K562 (cell line): ENCODE measurements around the gene PDZK1IP1. TPM values are rescaled to one million over a fixed set of nuclear protein-coding genes. Genes with fewer than 3 reads are reported as not detected.

Experiments used
- RNF2 ChIP-seq: sonication (generic); IDR thresholded peaks from 2 replicates; pipeline ENCODE4 v1.6.1; 2016
- YY1 ChIP-seq, 3 experiments: IDR thresholded peaks; 2 replicates each; pipeline ENCODE4 v1.6.1; 2011; ENCODE audit warnings: low read length in 2 of 3, mild to moderate bottlenecking in 2 of 3, moderate library complexity in 2 of 3, borderline replicate concordance in 1 of 3, control low read depth in 1 of 3, low read depth in 1 of 3; ENCODE audit not compliant: insufficient read depth in 3 of 3, insufficient replicate concordance in 2 of 3, control insufficient read depth in 1 of 3, insufficient read length in 1 of 3; ENCODE audit errors: extremely low read depth in 1 of 3
- polyA plus RNA-seq, 8 experiments: library from polyadenylated mRNA; depleted of rRNA in 4 of 8; stranded (reverse) in 5 of 8; unstranded in 3 of 8; fragments of >200 nt; fragmentation: Nextera tagmentation in 2 of 8; fragmentation: Illumina TruSeq in 1 of 8; extraction: Ambion mirVana in 2 of 8; extraction: Trizol in 1 of 8; gene quantifications; 2 replicates each; pipeline versions ENCODE4 v1.2.1 to v1.2.3, GENCODE V29; 2011 to 2014; ENCODE audit warnings: inconsistent platforms in 1 of 8, missing spikeins in 1 of 8
- total RNA-seq, 7 experiments: library from RNA; depleted of rRNA in 6 of 7; stranded (reverse); fragments of >200 nt in 6 of 7; fragmentation: Illumina TruSeq in 2 of 7; extraction: Trizol in 2 of 7; gene quantifications; 2 replicates each; pipeline versions ENCODE4 v1.2.1 to v1.2.3, GENCODE V29; 2011 to 2021; ENCODE audit warnings: low replicate concordance in 1 of 7
- TF ChIP-seq, protein P1 (sequence below): fragments of 450-650 bp; formaldehyde crosslinking; conservative IDR thresholded peaks from 2 replicates; pipeline ENCODE4 v1.4.0; 2022; ENCODE audit warnings: mild to moderate bottlenecking, missing genetic modification characterization
- TF ChIP-seq, protein P2 (sequence below): IDR thresholded peaks from 2 replicates; pipeline ENCODE4 v1.6.1; 2016; ENCODE audit warnings: missing genetic modification characterization, missing compliant biosample characterization

The PDZK1IP1 gene
- total and polyA plus RNA-seq, 9 of the 15 experiments (the other 6 are each of a cell fraction or from before 2014, with no cell fraction given): 0.17 to 0.68 (median 0.53) TPM; not detected in 2

DNA sequence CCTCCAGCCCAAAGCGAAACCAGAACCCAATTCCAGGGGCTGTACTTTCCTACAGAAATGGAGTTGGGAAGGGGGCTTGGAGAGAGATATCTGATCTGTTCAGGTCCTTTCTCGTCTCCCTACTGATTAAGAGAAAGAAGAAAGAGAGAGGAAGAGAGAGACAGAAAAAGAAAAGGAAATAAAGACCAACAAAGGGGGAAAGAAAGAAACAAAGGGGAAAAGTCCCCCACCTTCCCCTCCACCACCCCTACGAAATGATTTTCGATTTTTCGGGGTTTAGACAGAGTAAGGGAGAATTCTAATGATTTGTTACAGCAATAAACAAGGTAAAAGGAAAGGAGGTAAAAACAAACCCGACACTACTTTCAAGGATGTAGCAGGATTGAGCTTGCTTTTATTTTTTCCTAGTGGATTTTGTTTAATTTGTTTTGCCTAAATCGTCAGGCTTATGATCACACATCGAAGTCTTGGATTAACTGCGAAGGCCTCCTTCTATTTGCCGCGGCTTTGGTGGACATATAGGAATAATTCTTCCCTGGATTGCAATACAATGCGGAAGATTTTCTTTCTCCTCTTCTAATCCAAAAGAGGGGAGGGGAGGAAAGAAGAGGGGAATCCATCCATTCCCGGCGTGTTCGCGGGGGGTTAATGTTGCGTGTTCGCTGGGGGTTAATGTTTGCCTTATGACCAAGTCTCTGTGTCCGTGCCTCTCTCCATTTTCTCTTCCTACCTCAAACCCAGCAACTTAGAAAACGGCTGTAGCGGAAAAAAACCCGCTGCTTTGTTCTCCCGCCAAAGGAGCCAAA lies 40.3 kb upstream of the PDZK1IP1 start (continued):
- TF ChIP-seq YY1 (IDR thresholded peaks at IDR 0.05; ENCODE audit: borderline replicate concordance in 1 of 3, control insufficient read depth in 1 of 3, extremely low read depth in 1 of 3, insufficient read depth in 3 of 3, insufficient read length in 1 of 3, insufficient replicate concordance in 2 of 3, low read depth in 1 of 3, low read length in 2 of 3) (peak in 1 of 3 experiments; percentile 43), RNF2 (no peak)
- TF ChIP-seq, protein P1, sequence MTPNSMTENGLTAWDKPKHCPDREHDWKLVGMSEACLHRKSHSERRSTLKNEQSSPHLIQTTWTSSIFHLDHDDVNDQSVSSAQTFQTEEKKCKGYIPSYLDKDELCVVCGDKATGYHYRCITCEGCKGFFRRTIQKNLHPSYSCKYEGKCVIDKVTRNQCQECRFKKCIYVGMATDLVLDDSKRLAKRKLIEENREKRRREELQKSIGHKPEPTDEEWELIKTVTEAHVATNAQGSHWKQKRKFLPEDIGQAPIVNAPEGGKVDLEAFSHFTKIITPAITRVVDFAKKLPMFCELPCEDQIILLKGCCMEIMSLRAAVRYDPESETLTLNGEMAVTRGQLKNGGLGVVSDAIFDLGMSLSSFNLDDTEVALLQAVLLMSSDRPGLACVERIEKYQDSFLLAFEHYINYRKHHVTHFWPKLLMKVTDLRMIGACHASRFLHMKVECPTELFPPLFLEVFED (CRISPR knock-in tag): 0 out of 2 replicates have a peak, but pooled peaks have one; percentile 7
- TF ChIP-seq, protein P2, sequence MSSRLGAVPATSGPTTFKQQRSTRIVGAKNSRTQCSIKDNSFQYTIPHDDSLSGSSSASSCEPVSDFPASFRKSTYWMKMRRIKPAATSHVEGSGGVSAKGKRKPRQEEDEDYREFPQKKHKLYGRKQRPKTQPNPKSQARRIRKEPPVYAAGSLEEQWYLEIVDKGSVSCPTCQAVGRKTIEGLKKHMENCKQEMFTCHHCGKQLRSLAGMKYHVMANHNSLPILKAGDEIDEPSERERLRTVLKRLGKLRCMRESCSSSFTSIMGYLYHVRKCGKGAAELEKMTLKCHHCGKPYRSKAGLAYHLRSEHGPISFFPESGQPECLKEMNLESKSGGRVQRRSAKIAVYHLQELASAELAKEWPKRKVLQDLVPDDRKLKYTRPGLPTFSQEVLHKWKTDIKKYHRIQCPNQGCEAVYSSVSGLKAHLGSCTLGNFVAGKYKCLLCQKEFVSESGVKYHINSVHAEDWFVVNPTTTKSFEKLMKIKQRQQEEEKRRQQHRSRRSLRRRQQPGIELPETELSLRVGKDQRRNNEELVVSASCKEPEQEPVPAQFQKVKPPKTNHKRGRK (tag): peak; percentile 96
